HG03135 (cell line): ENCODE results near the gene ATP5F1D.

ENCODE experiments used
- ATAC-seq: cut with Tn5 transposase; IDR thresholded peaks from one replicate; pipeline ENCODE4 v1.9.1; 2021; ENCODE audit warnings: mild to moderate bottlenecking, moderate library complexity; ENCODE audit not compliant: unreplicated experiment

The ATP5F1D gene

DNA sequence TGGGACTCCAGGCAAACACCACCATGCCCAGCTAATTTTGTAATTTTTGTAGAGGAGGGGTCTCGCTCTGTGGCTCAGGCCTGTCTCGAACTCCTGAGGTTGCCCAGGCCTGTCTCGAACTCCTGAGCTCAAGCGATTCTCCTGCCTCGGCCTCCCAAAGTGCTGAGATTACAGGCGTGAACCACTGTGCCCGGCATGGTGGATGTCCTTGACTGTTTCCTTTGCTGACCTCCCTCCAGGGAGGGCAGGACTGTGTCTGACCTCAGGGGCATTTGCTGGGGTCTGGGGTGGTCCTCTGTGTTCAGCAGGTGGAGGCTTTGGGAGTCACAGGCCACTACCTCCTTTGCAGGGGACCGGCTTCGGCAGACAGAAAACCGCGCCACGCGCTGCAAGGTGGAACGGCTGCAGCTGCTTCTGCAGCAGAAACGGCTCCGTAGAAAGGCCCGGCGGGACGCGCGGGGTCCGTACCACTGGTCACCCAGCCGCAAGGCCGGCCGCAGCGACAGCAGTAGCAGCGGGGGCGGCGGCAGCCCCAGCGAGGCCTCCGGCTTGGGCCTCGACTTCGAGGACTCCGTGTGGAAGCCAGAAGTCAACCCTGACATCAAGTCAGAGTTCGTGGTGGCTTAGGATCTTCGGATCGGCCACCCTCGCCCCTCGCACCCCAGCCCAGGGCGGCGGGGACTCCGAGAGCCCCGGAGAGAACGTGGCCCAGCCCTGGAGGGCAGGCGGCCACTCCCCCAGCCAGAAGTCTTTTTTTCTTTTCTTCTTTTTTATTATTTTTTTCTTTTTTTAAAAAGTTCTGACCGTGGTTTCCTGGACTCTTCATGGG lies 15.3 kb downstream of the ATP5F1D start:
- no peak for ATAC-seq

DNA sequence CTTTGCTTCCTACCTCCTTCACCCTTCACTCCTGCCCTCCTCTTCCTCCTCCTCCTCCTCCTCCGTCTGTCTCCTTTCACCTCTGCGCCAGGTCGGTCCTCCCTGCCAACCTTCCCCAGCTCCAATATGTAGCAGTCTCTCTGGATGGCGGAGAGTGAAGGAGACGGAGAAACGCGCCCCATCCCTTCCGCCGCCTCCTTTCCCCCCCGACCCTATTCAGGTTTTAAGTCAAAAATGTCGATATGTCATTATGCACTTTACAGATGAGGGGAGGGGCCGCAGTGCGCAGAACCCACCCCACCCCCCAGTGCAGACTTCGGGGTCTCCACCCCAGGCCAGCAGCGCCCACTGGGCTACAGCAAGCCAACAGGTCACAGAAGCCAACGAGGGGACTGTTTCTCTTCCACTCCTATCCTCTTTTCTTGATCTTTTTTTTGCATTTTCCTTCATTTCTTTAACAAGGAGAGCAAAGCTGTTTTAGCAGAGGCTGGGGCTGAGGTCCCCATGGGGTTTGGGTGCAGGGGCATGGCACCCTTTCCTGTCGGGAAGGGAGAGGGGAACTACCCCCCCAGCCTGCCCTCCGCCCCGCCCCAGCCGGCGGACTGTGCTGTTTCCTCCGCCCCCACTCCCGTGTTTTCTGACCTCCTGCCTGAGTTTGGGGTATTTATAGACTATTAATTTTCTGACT lies 16.1 kb downstream of the ATP5F1D start:
- ATAC-seq = no peak

DNA sequence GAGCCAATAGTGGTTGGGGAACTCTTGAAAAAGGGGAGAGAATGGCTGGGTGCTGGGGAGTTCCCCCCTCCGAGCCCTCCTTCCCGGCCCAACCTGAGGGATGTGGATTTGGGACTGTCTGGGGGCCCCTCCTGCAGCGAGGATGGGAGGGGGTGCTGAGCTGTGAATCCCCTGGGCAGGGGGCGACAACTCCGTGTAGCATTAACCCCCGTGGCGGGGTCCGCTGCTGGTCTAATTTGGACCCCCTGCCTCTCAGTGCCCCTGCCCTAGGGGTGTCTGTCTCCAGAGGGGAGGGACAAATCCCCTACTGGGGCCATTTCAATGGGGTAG lies 16.6 kb downstream of the ATP5F1D start:
- ATAC-seq = no peak

DNA sequence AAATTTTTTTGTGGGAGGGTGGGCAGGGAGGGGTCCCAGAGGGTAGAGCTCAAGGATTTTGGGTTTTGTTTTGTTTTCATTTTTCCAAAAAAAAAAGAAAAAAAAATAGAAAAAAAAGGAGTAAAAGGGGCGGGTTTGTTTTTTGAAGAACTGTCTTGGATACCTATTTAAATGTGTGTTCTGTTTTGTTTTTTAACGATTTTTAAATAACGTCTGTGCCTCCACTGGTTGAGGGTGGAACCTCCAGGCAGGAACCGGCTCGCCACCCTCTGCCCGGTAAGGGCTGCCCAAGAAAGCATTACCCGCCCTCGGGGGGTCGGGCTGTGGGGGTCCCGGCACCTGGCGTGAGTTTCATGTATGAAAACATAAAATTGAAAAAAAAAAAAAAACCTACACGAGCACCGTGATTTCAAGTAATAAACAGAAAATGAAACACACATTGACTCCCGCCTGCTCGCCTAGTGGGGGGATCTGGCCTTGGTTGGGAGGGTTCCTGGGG lies 17.2 kb downstream of the ATP5F1D start:
- no peak for ATAC-seq

DNA sequence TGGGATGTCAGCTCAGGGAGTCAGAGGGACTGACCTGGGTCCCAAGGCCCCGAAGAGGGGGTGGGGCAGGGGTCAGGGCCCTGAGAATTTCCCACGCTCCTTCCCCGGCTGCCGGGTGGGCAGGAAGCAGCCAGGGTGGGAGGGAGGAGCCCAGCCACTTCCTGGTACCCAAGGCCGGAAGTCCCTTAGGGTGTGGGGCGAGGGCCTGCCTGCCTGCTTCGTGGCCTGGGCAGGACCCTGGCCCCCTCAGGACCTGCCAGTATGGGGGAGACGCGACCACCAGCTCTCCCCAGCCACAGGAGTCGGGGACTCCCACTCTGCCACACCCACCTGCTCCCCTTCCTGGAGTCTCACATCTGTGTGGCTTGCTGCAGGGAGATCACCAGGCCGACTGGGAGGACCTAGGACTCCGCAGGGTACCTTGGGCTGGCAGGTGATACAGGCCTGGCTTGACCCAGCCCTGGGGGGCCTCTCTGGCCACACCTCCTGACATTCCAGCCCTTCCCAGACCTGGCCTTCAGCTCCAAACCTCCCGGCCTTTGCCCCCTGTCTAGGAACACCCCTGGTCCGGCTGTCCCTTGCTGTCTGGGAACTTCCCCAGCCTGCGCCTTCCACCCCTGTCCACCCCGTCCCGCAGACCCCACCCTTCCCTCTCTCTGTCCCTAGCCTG lies 17.8 kb downstream of the ATP5F1D start:
- ATAC-seq = no peak

DNA sequence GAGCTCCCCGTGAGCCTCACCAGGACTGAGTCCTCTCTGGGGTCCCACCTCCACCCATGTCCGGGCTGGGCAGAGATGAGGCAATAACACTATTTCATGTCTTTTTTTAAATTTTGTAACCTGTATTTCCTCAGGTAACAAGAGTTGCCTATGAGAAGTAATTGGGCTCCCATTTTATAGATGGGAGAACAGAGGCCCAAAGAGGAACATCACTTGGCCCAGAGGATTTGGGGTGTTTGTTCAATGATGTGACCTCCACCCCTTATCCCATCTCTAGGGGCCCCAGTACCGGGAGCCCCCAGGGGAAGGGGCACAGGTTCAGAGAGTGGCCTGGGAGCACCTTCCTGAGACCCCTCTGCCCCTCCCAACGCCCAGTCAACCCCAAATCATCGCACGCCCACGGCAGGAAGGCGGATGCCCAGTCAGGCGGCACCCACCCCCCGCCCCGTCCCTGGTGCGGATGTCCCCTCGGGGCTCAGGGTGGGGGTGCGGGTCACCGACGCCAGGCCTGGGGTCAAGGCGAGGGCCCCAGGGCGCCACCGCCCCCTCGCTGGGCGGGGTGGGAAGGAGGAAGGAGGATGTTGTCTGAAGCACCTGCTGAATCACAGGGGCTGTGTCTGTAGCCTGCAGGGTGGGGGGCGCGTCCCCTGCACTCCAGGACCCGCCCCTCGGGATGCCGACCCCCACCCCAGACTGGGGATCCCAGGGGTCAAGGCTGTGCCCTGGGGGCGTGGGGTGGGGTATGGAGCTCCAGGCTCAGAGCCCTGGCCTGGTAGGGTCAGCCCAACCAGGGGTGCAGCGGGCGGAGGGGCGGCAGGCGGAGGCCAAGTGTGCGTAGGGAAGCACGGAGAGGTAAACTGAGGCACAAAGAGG lies 18.6 kb downstream of the ATP5F1D start:
- ATAC-seq = no peak

DNA sequence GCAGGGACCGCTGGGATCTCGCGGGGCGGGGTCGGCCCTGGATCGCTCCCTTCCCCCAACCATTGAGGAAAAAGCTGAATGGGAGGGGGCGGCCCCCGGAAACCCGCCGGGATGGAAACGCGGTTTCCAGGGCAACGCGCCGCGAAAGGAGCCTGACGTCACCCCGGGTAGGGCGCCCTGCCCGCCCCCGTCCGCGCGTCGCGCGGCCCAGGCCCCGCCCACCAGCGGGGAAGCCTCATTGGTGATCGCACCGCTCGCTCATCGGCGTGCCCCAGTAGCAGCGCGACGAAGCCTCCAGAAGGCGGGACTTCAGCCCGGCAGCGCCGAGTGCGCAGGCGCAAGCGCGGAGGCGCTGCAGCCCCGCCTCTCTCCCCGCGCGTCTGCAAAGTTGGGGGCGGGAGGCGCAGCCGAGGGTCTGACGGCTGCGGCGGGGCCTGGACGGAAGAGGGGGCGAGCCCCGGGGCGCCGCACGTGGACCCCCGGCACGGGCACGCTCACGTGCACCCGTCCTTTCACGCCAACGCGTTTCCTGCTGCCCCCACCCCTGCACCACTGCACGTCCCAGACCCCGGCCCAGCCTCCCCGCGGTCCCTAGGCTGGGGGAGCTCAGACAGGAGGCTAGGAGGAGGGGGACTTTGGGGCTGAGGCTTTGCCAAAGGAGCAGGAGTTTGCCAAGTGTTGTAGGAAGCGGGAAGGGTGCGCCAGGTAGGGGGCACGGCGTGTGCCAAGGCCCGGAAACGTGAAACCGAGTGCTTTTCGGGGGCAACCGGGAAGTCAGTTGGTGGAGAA lies 19.4 kb downstream of the ATP5F1D start:
- ATAC-seq = peak; percentile 40

DNA sequence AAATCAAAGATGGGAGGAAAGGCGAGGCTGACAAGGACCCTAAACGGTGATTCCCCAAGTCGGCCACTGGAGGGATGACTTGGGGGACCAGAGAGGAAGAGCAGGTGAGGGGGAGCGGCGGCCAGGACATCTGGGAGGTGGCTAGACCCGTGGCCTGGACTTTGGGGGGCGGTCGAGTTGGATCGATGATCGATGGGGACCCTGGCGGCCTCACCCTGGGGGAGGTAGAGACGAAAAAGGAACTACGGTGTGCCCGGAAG lies 19.9 kb downstream of the ATP5F1D start:
- no peak for ATAC-seq

DNA sequence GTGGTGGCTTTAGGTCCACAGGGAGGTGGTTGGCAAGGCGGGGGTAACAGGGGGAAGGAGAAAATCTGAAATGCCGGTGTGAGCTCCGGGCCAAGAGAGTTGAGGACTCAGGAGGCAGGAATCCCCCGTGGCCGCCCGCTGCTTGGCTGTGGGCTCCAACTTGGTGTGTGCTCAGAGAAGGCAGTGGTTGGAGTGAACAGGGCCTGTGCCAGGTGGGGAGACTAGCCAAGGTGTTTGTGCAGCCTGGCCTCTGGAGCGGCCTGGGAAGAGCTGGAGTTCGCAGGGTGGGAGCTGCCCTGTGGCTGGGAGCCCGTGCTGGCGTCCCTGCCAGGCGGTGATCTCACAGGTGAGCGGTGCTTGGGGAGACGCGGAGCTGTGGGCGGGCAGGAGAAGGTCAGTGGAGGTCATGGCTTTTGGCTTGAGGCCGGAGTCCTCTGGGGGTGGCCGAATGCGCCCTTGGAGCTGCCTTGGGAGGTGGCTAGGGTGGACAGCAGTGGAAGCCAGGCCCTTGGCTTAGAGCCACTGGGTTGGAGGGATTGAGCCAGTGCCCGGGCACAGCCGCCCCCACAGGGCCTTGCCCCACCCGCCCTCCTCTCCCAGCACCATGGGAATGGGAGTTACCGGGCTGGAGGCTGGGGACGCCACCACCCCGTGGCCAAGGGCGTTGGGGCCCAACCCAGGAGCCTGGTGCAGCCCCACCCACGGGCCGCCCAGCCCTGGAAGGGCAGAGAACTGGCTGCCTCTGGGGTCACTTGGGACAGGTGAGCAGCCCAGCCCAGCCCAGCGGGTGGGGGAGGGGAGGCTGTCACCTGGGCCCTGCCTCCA lies 20.5 kb downstream of the ATP5F1D start:
- no peak for ATAC-seq

DNA sequence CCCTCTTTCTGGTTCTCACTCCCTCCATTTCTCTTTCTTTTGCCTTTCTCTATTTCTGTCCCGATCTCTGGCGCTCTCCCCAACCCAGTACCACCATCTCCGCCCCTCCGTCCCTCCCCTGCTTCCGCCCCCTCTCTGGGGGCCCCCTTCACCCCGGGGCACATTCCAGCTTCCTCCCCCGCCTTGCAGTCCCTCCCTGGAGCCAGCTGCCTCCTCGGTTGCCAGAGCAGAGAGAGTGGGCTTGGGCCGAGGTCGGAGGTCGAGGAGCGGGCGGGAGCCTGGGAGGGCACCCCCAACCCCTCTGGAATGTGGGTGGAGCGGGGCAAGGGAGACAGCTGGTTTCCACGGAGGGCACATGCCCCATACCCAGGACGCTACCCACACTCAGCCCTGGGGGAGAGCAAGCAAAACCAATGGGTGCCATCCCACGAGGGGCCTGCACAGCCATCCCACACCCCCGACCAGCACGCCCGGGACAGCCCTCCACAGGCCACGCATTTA lies 21.1 kb downstream of the ATP5F1D start:
- ATAC-seq = no peak

DNA sequence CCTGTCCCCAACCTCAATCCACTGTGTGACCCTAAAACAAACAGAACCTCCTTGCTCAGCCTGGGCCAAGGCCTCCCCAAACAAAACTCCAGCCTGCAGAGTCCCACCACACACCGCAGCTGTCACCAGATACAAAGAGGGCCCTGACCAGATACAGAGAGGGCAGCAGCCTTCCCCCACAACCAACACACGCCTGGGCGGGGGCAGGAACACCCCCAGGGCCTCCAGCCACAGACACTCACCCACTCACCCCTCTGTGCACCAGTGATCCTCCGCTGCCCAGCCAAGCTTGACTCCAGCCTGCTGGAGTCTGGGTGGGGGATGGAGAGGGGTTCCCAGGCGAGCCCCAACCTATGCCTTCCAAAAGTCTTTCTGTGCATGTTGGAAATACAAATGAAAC lies 21.6 kb downstream of the ATP5F1D start:
- ATAC-seq = no peak

DNA sequence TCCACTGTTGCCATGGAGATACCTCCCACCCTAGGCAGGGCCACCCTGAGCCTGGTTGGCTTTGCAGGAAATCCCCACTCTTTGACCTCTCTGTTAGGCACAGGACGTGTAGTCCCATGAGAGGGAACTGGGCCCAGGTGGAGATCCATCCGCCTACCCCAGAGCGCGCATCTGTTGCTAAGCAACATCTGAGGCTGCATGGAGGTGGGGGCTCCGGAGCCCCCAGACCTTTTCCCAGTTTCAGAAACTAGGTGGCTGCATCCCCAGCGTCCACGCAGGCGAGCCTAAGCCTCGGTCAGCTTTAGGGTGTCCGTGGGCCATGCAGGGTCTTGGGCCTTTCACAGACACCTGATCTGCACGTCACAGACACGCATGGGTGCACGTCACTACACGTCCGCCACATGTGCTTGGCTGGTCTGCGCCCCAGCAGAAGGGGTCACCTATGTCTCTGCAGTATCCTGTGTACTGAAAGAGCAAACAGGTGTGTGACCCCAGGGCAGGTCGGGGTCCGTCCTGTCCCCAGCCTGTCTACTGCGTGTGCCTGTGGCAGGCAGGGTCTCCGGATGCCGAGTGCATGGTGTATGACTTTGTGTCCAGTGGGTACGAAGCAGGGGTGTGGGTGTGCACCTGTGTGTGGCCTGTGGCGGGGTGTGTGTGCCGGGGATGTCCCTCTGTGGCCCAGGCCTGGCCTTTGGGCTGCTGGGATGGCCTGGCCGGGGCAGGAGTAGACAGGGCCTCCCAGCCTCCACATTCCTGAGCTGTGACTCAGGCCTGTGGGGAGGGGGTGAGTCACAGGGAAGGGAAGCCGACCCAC lies 23.5 kb downstream of the ATP5F1D start:
- ATAC-seq = no peak

DNA sequence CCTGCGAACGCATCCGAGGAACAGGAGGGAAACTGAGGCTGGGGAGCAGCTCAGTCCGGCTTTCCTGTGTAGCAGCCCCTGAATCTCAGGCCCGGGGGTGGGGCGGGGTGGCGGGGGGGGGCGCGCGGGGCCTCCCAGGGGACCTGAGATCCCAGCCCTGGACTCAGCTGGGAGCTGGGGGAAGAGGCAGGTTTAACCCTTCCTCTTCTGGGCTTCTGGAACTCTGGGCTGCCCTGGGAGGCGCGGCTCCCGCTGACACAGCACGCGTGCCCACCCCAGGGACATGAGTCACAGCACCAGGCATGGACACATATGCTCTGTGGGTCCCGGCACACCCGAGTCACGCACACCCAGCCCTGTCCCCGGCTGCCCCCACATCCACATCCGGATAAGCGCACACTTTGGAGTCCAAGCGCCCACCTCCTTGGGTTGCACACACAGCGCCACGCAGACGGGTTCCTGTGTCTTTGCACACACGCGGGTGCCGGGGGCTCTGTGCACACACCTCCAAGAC lies 24.1 kb downstream of the ATP5F1D start:
- ATAC-seq = no peak

DNA sequence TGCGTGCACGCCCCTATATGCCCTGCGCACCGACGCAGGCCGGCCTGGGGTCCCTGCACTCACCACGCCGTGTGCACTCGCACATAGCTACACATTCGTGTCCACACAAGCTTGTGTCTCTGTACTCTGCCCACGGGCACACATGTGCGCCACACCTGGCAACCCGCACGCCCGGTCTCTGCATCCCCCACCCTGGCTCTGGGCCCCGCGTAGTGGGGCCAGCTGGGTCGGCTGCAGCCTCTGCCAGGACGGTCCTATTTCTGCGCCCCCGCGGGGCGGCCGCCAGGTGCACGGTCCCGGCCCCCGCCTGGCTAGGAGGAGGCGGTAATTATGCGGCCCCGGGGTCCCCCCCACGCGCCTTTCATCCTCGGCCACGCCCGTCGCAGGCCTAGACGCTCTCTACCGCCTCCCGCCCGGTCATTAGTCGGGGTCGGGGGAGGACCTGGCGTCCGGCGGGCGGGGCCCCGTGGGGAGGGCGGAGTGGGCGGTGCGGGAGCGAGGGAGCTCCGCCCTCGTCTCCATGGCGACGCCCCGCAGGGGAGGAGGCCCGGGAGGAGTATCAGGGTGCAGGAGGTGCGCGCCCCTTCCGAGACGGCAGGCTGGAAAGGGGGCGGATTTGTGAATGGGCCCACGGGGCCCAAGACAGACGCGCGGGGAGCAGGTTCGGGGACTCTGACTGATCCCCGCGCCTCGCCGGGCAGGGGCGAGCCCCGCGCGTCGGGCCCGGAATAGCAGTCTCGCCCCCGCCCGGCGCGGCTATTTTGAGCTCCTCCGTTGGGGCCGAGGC lies 24.8 kb downstream of the ATP5F1D start:
- peak; percentile 32 for ATAC-seq

DNA sequence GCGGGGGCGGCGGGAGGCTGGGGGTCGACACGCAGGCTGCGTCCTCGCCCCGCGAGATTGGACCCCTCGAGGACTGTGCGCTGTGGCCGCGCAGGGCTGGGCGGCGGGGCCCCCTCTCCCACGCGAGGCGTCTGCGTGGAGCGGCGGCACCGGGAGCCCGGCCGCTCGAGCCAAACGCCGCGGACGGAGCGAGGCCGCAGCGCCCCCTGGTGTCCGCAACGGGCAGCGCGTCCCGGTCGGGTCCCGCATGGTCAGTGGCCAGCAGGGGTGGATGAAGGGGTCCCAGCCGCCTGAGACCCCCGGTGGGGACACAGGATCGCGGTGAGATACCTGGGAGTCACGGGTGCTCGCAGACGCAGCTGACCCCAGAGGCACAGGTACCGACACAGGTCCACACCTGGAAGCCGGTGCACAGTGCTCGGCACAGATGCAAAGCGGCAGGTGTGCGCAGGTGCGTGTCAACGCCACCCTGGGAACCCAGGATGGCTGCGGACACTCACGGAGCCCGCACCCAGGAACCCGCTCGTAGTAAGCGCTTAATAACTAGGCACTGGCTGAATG lies 25.4 kb downstream of the ATP5F1D start:
- ATAC-seq = peak; percentile 13

DNA sequence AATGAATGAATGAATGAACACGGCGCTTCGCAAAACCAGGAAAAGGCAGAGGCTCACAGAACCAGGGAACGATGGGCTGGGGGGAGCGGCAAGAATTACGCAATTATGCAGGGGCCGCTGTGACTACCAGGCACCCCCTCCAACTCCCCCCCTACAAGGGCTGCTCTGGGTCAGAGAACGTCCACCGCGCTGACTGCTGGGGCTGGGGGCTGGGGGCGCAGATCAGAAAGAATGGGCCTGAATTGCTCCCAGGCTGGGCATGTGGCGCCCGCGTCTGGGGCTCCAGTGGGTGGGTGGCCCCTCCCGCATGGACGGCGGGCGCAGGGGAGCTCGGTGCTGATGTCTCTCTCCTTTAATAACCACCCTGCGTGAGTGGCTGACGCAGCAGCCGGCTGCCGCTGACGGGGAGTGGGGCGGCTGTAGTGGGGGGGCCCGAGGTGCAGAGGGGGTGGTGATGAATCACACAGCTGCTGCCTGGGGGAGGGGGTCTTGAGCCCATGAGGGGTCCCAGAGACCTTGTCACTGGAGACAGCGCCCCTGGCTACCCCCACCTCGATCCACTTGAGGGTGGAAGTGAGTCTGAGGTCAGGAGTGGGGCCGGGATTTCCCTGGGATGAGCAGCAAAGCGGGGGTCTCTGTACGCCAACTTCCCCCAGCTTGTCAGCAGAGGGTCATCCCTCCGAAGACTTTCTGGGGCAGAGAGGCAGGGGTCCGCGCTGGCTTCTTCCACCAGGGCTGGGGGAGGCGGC lies 26.1 kb downstream of the ATP5F1D start:
- ATAC-seq = no peak
